ENCODE measurements around the gene HAAO.
"Not testable (repeated sequence)": the region's sequence is repeated elsewhere in the genome, so short reads cannot be mapped to it uniquely, and the experiment has no call there.

The HAAO gene

GRCh38 chr2:42792583-42793333, at the start of gene HAAO:
Gene HAAO (minus strand): TSS chr2:42792583. CDS start chr2:42792536, 47 bp downstream.
- DNase-seq = no peak

- DNase-seq = no peak
Measured at GRCh38 chr2:42841344-42841743, 49.0 kb upstream of the HAAO start.

- no peak for DNase-seq
Measured at GRCh38 chr2:42840760-42841159, 48.4 kb upstream of the HAAO start.

GRCh38 chr2:42839809-42840501, 47.6 kb upstream of the HAAO start:
- no peak for DNase-seq

- no peak for DNase-seq
Measured at GRCh38 chr2:42838133-42838532, 45.8 kb upstream of the HAAO start.

- DNase-seq = no peak
Measured at GRCh38 chr2:42835577-42836371, 43.4 kb upstream of the HAAO start.

- no peak for DNase-seq
Measured at GRCh38 chr2:42834161-42834560, 41.8 kb upstream of the HAAO start.

- no peak for DNase-seq
Measured at GRCh38 chr2:42832289-42832634, 39.9 kb upstream of the HAAO start.

GRCh38 chr2:42831575-42832288, 39.3 kb upstream of the HAAO start:
- not testable (repeated sequence) for DNase-seq

GRCh38 chr2:42830922-42831574, 38.7 kb upstream of the HAAO start:
- DNase-seq = peak; percentile 4

GRCh38 chr2:42829671-42830440, 37.5 kb upstream of the HAAO start:
- no peak for DNase-seq

GRCh38 chr2:42828487-42829425, 36.4 kb upstream of the HAAO start:
- DNase-seq = no peak

- peak; percentile 26 for DNase-seq
Measured at GRCh38 chr2:42827647-42828486, 35.5 kb upstream of the HAAO start.

GRCh38 chr2:42826231-42826630, 33.8 kb upstream of the HAAO start:
- no peak for DNase-seq

GRCh38 chr2:42824454-42824807, 32.0 kb upstream of the HAAO start:
- no peak for DNase-seq

- no peak for DNase-seq
Measured at GRCh38 chr2:42823744-42824453, 31.5 kb upstream of the HAAO start.

GRCh38 chr2:42819160-42819559, 26.8 kb upstream of the HAAO start:
- no peak for DNase-seq

- no peak for DNase-seq
Measured at GRCh38 chr2:42815726-42816125, 23.3 kb upstream of the HAAO start.

GRCh38 chr2:42813763-42814162, 21.4 kb upstream of the HAAO start:
- no peak for DNase-seq
